Mesenchymal stem cell (in vitro differentiated cells and primary cell): ENCODE measurements around the gene SEMG2. TPM values are rescaled to one million over a fixed set of nuclear protein-coding genes. Genes with fewer than 3 reads are reported as not detected.

Experiments
- DNase-seq: peaks from one replicate; pipeline ENCODE4 v3.0.0-alpha.2; 2013
- H2AFZ ChIP-seq: one replicate; pipeline ENCODE4 v1.6.1; 2013; ENCODE audit warnings: low read depth, mild to moderate bottlenecking, control low read depth, inconsistent platforms, low read length, moderate library complexity
- H2AK5ac ChIP-seq: 2 replicates; pipeline ENCODE4 v1.6.1; 2013; ENCODE audit warnings: low read length, moderate library complexity, mild to moderate bottlenecking, inconsistent platforms; ENCODE audit not compliant: severe bottlenecking
- H2BK120ac ChIP-seq: one replicate; pipeline ENCODE4 v1.6.1; 2013; ENCODE audit warnings: low read depth, mild to moderate bottlenecking, inconsistent platforms, low read length, moderate library complexity
- H2BK12ac ChIP-seq, 2 experiments: one replicate each; pipeline ENCODE4 v1.6.1; 2013; ENCODE audit warnings: inconsistent platforms in 2 of 2, low read length in 2 of 2, mild to moderate bottlenecking in 2 of 2, moderate library complexity in 2 of 2, control low read depth in 1 of 2
- H2BK15ac ChIP-seq: one replicate; pipeline ENCODE4 v1.6.1; 2013; ENCODE audit warnings: mild to moderate bottlenecking, low read depth, inconsistent platforms; ENCODE audit not compliant: poor library complexity, severe bottlenecking
- H2BK5ac ChIP-seq: 2 replicates; pipeline ENCODE4 v1.6.1; 2013; ENCODE audit warnings: low read depth, mild to moderate bottlenecking, low read length, control low read depth, inconsistent platforms; ENCODE audit not compliant: poor library complexity, severe bottlenecking
- H3K14ac ChIP-seq, 2 experiments: one replicate each; pipeline ENCODE4 v1.6.1; 2013; ENCODE audit warnings: inconsistent platforms in 2 of 2, low read length in 2 of 2, control low read depth in 1 of 2, mild to moderate bottlenecking in 1 of 2, moderate library complexity in 1 of 2
- H3K18ac ChIP-seq, 2 experiments: one replicate each; pipeline ENCODE4 v1.6.1; 2013; ENCODE audit warnings: inconsistent platforms in 2 of 2, low read length in 2 of 2, control low read depth in 1 of 2, low read depth in 1 of 2, mild to moderate bottlenecking in 1 of 2
- H3K23ac ChIP-seq, 2 experiments: one replicate each; pipeline ENCODE4 v1.6.1; 2013; ENCODE audit warnings: inconsistent platforms in 2 of 2, low read length in 2 of 2, mild to moderate bottlenecking in 2 of 2, moderate library complexity in 2 of 2, control low read depth in 1 of 2
- H3K27ac ChIP-seq: 2 replicates; pipeline ENCODE4 v1.5.1; 2013; ENCODE audit warnings: mild to moderate bottlenecking, moderate library complexity, low read length, control low read depth, inconsistent platforms; ENCODE audit not compliant: poor library complexity, severe bottlenecking
- H3K27me3 ChIP-seq, 2 experiments: 2 replicates each; pipeline versions ENCODE4 v1.6.1 to v1.7.0; 2013; ENCODE audit warnings: low read length in 2 of 2, mild to moderate bottlenecking in 2 of 2, moderate library complexity in 2 of 2, control low read depth in 1 of 2, inconsistent platforms in 1 of 2; ENCODE audit not compliant: control insufficient read depth in 1 of 2, insufficient read depth in 1 of 2
- H3K36me3 ChIP-seq, 2 experiments: 2 replicates each; pipeline versions ENCODE4 v1.6.1 to v1.7.0; 2013; ENCODE audit warnings: low read length in 2 of 2, control low read depth in 1 of 2, inconsistent platforms in 1 of 2, low read depth in 1 of 2, mild to moderate bottlenecking in 1 of 2; ENCODE audit not compliant: insufficient read depth in 2 of 2, control insufficient read depth in 1 of 2
- H3K4ac ChIP-seq, 2 experiments: one replicate each; pipeline ENCODE4 v1.6.1; 2013; ENCODE audit warnings: inconsistent platforms in 2 of 2, low read length in 2 of 2, mild to moderate bottlenecking in 2 of 2, moderate library complexity in 2 of 2, control low read depth in 1 of 2, low read depth in 1 of 2
- H3K4me1 ChIP-seq: 2 replicates; pipeline ENCODE4 v1.6.1; 2013; ENCODE audit warnings: low read depth, low read length, control low read depth; ENCODE audit not compliant: control insufficient read depth, insufficient read depth
- H3K4me2 ChIP-seq: 2 replicates; pipeline ENCODE4 v1.6.1; 2013; ENCODE audit warnings: low read length, mild to moderate bottlenecking, inconsistent platforms; ENCODE audit not compliant: poor library complexity, severe bottlenecking
- H3K4me3 ChIP-seq, 2 experiments: 2 replicates each; pipeline versions ENCODE4 v1.5.1 to v1.7.0; 2013; ENCODE audit warnings: low read length in 2 of 2, mild to moderate bottlenecking in 2 of 2, control low read depth in 1 of 2, low read depth in 1 of 2; ENCODE audit not compliant: insufficient read depth in 1 of 2
- H3K79me1 ChIP-seq: replicated peaks from 2 replicates; pipeline ENCODE4 v1.6.1; 2013; ENCODE audit warnings: mild to moderate bottlenecking, control low read depth, low read length, inconsistent platforms; ENCODE audit not compliant: poor library complexity, severe bottlenecking
- H3K9ac ChIP-seq: 2 replicates; pipeline ENCODE4 v1.7.0; 2013; ENCODE audit warnings: mild to moderate bottlenecking, low read length, moderate library complexity
- H3K9me3 ChIP-seq: 2 replicates; pipeline ENCODE4 v1.7.0; 2013; ENCODE audit warnings: mild to moderate bottlenecking, low read length; ENCODE audit not compliant: control insufficient read depth
- H4K8ac ChIP-seq: one replicate; pipeline ENCODE4 v1.6.1; 2013; ENCODE audit warnings: inconsistent platforms, mild to moderate bottlenecking, low read length, moderate library complexity
- H4K91ac ChIP-seq: one replicate; pipeline ENCODE4 v1.6.1; 2013; ENCODE audit warnings: mild to moderate bottlenecking, low read length, inconsistent platforms
- WGBS: methylation state at CpG from one replicate; pipeline ENCODE4 v1.1.7; 2013; ENCODE audit warnings: mixed read lengths; 5-methylcytosine and 5-hydroxymethylcytosine counted together
- polyA plus RNA-seq, 2 experiments: library from polyadenylated mRNA; stranded (reverse); fragments of 200-250 nt; gene quantifications; one replicate each; pipeline ENCODE4 v1.2.3, GENCODE V29; 2013

Gene SEMG2, protein sequence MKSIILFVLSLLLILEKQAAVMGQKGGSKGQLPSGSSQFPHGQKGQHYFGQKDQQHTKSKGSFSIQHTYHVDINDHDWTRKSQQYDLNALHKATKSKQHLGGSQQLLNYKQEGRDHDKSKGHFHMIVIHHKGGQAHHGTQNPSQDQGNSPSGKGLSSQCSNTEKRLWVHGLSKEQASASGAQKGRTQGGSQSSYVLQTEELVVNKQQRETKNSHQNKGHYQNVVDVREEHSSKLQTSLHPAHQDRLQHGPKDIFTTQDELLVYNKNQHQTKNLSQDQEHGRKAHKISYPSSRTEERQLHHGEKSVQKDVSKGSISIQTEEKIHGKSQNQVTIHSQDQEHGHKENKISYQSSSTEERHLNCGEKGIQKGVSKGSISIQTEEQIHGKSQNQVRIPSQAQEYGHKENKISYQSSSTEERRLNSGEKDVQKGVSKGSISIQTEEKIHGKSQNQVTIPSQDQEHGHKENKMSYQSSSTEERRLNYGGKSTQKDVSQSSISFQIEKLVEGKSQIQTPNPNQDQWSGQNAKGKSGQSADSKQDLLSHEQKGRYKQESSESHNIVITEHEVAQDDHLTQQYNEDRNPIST
- polyA plus RNA-seq (2013, experiment 1 of 2), result not detected
- not detected for polyA plus RNA-seq (2013, experiment 2 of 2)

GRCh38 chr20:45221076-45221475, at the start of gene SEMG2:
SEMG2 (plus strand) TSS chr20:45221373; CDS start chr20:45221390, 17 bp downstream.
- no peak within 1 kb of the TSS for H4K8ac ChIP-seq
- no peaks in the 10 kb centered on the region for H3K4me1 ChIP-seq
- H3K9me3 ChIP-seq, result no peaks in the 10 kb centered on the region
- H2AK5ac ChIP-seq, result no peak within 1 kb of the TSS
- H3K36me3 ChIP-seq, result no peaks in the 10 kb centered on the region
- H4K91ac ChIP-seq, result no peak within 1 kb of the TSS
- H3K4me2 ChIP-seq, result no peak within 1 kb of the TSS
- no peak within 1 kb of the TSS for H3K14ac ChIP-seq
- H2BK5ac ChIP-seq, result no peak within 1 kb of the TSS
- no peak within 1 kb of the TSS for H3K9ac ChIP-seq
- WGBS, result 96% methylated on average over 4 of the region's 4 CpGs
- H2BK12ac ChIP-seq, result no peak within 1 kb of the TSS
- H3K18ac ChIP-seq, result no peak within 1 kb of the TSS
- no peak within 1 kb of the TSS for H3K4ac ChIP-seq
- H2AFZ ChIP-seq, result no peak within 1 kb of the TSS
- peaks cover 11 to 57% of the 10 kb centered on the region in 2 experiments for H3K27me3 ChIP-seq
- no peak within 1 kb of the TSS for H3K4me3 ChIP-seq
- H3K23ac ChIP-seq, result no peak within 1 kb of the TSS
- H3K27ac ChIP-seq, result no peak within 1 kb of the TSS
- H2BK15ac ChIP-seq, result no peak within 1 kb of the TSS
- no peak for DNase-seq
- H2BK120ac ChIP-seq, result no peak within 1 kb of the TSS
- no peaks in the 10 kb centered on the region for H3K79me1 ChIP-seq

DNA sequence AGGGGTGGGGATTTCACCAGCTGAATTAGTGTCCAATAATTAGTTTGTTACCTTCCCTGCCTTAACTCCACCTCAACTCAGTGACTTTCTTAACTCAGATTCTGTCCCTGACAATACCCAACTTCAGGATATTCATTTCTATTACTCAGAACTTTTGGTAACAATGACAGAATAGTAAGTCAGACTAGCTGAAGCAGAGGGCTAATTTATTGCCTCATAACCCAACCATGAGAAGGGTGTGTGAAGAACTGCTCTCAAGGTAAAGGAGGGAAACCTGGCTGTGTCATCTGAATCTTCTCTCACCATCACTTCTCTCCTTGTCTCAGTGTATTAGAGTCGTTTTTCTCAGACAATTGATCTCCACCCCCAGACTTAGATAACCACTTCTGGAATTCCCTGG, 47.7 kb upstream of the SEMG2 start:
- no peak overlapping the region for H3K18ac ChIP-seq
- no peak overlapping the region for H4K8ac ChIP-seq
- H3K4ac ChIP-seq, result no peak overlapping the region
- H3K4me1 ChIP-seq, result no peaks in the 10 kb centered on the region
- H3K4me3 ChIP-seq, result no peak overlapping the region
- no peak overlapping the region for H2BK120ac ChIP-seq
- no peak overlapping the region for H3K14ac ChIP-seq
- no peak overlapping the region for H2BK5ac ChIP-seq
- H3K36me3 ChIP-seq, result no peaks in the 10 kb centered on the region
- no peak overlapping the region for H2AK5ac ChIP-seq
- H3K9ac ChIP-seq, result no peak overlapping the region
- H4K91ac ChIP-seq, result no peak overlapping the region
- peaks cover 7% of the 10 kb centered on the region for H3K9me3 ChIP-seq
- H2BK12ac ChIP-seq, result no peak overlapping the region
- 14% methylated on average over 1 of the region's 1 CpG for WGBS
- no peaks in the 10 kb centered on the region for H3K79me1 ChIP-seq
- no peak for DNase-seq
- no peak overlapping the region for H2BK15ac ChIP-seq
- H3K4me2 ChIP-seq, result no peak overlapping the region
- peaks cover 0 to 8% of the 10 kb centered on the region in 2 experiments for H3K27me3 ChIP-seq
- H3K27ac ChIP-seq, result no peak overlapping the region
- H3K23ac ChIP-seq, result no peak overlapping the region
- no peak overlapping the region for H2AFZ ChIP-seq

DNA sequence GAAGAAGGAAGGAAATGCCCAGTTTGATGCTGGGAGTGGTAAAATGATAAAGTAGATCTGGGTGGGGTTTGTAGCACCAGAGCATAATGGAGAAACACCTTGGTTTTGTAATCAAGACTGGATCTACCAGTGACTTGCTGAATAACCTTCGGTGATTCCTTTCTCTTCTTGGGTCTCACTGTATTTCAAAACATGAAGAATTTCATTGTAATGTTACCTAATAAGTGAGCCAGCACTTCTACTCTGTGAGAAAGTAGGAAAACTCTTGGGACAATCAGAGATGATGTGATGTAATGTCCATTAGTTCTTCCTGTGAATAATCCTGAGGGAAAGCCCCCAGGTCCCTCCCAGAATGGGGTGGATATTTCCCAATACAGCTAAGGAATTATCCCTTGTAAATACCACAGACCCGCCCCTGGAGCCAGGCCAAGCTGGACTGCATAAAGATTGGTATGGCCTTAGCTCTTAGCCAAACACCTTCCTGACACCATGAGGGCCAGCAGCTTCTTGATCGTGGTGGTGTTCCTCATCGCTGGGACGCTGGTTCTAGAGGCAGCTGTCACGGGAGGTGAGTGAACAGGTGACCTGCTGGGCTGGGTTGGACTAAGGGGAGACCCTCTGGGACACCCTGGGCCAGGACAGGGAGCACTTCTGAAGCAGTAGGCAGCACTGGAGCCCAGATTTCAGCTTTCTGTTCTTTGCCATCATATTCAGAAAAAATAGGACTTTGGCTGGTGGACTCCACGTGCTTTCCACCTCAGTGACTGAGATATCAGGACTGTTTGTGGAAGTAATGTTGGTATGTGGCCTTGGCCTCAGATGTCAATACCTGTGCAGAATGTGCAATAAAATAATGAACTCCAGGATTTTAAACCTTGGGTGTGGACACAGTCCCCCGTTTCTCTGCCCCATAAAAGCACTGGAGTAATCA, 46.5 kb upstream of the SEMG2 start, which contains the start of gene PI3:
Gene PI3 (plus strand): TSS at position 469 of the 931 bp plus-strand sequence. CDS start 21 bp downstream, at position 490.
- Histone ChIP-seq H2AK5ac (no peak within 1 kb of the TSS), H3K4ac (no peak within 1 kb of the TSS), H3K27me3 (peaks cover 0 to 8% of the 10 kb centered on the region in 2 experiments), H3K4me1 (no peaks in the 10 kb centered on the region), H2BK15ac (no peak within 1 kb of the TSS), H3K36me3 (no peaks in the 10 kb centered on the region), H2BK12ac (no peak within 1 kb of the TSS), H3K9me3 (peaks cover 5% of the 10 kb centered on the region), H3K4me3 (no peak within 1 kb of the TSS), H3K18ac (no peak within 1 kb of the TSS), H2BK5ac (no peak within 1 kb of the TSS), H3K23ac (no peak within 1 kb of the TSS), H3K4me2 (no peak within 1 kb of the TSS), H3K27ac (no peak within 1 kb of the TSS), H3K79me1 (no peaks in the 10 kb centered on the region), H2AFZ (no peak within 1 kb of the TSS), H3K9ac (no peak within 1 kb of the TSS), H4K8ac (no peak within 1 kb of the TSS), H2BK120ac (no peak within 1 kb of the TSS), H4K91ac (no peak within 1 kb of the TSS), H3K14ac (no peak within 1 kb of the TSS)
- 60% methylated on average over 7 of the region's 8 CpGs for WGBS
- DNase-seq, result peak; percentile 1
